NCI-H446 treated with DMSO at 0.1 percent for 48 hours (cell line): ENCODE results near the gene SASH3.

Experiments used
- DNase-seq: peaks from one replicate; lab custom pipeline; 2025; lab: John Stamatoyannopoulos, UW

Gene SASH3

GRCh38 chrX:129784371-129784770 lies 4.6 kb downstream of the SASH3 start:
- DNase-seq, result no peak

- DNase-seq, result no peak
These were observed 5.6 kb downstream of the SASH3 start for GRCh38 chrX:129785160-129785947.

- DNase-seq, result no peak
These were observed 6.5 kb downstream of the SASH3 start for GRCh38 chrX:129786210-129786651.

GRCh38 chrX:129787336-129788055 lies 7.7 kb downstream of the SASH3 start:
- DNase-seq, result no peak

GRCh38 chrX:129788527-129788926 lies 8.8 kb downstream of the SASH3 start:
- DNase-seq, result no peak

GRCh38 chrX:129790146-129790545 lies 10.4 kb downstream of the SASH3 start:
- no peak for DNase-seq

GRCh38 chrX:129790808-129791207 lies 11.1 kb downstream of the SASH3 start:
- no peak for DNase-seq

GRCh38 chrX:129791336-129791735 lies 11.6 kb downstream of the SASH3 start:
- DNase-seq, result no peak

GRCh38 chrX:129791961-129792570 lies 12.3 kb downstream of the SASH3 start:
- no peak for DNase-seq

GRCh38 chrX:129792586-129793291 lies 13.0 kb downstream of the SASH3 start:
- DNase-seq, result no peak

- no peak for DNase-seq
These were observed 13.9 kb downstream of the SASH3 start for GRCh38 chrX:129793604-129794191.

- DNase-seq, result no peak
These were observed 15.8 kb downstream of the SASH3 start for GRCh38 chrX:129795584-129795983.

GRCh38 chrX:129797251-129797906 lies 17.6 kb downstream of the SASH3 start:
- no peak for DNase-seq

- no peak for DNase-seq
These were observed 18.7 kb downstream of the SASH3 start for GRCh38 chrX:129798456-129798855.

- no peak for DNase-seq
These were observed 19.1 kb downstream of the SASH3 start for GRCh38 chrX:129798888-129799287.

- DNase-seq, result no peak
These were observed 20.4 kb downstream of the SASH3 start for GRCh38 chrX:129800186-129800585.

GRCh38 chrX:129802863-129803262 lies 23.1 kb downstream of the SASH3 start:
- DNase-seq, result no peak

GRCh38 chrX:129804806-129805205 lies 25.1 kb downstream of the SASH3 start:
- no peak for DNase-seq

GRCh38 chrX:129808158-129808828 lies 28.5 kb downstream of the SASH3 start:
- DNase-seq, result no peak

GRCh38 chrX:129808829-129809796 lies 29.4 kb downstream of the SASH3 start:
- no peak for DNase-seq
